ENCODE measurements around the gene CPN2. TPM values are rescaled to one million over a fixed set of nuclear protein-coding genes. Genes with fewer than 3 reads are reported as not detected.

The CPN2 gene
- total RNA-seq, 1 experiment from 2014 or later: not detected

- Histone ChIP-seq H3K36me3 (no peaks in the 10 kb centered on the region), H3K27me3 (replicated peaks) (no peaks in the 10 kb centered on the region; the same call in 1 of the 2 replicates), H3K9me3 (replicated peaks) (no peaks in the 10 kb centered on the region; the same call in 1 of the 2 replicates), H3K4me3 (peak overlapping the region; percentile 45), H3K27ac (peak overlapping the region; percentile 14; the same call in 1 of the 2 replicates), H3K4me1 (replicated peaks) (peaks cover 17% of the 10 kb centered on the region)
- DNase-seq (ENCODE audit: low read depth in 1 of 2, low spot score in 2 of 2): peak; percentile 73 to 85
These were observed 35.8 kb downstream of the CPN2 start for GRCh38 chr3:194315088-194315964.

GRCh38 chr3:194314388-194315068, 36.6 kb downstream of the CPN2 start:
- Histone ChIP-seq H3K27me3 (replicated peaks) (no peaks in the 10 kb centered on the region; the same call in 1 of the 2 replicates), H3K9me3 (replicated peaks) (no peaks in the 10 kb centered on the region; the same call in 1 of the 2 replicates), H3K4me3 (no peak overlapping the region), H3K4me1 (replicated peaks) (peaks cover 17% of the 10 kb centered on the region), H3K27ac (no peak overlapping the region), H3K36me3 (no peaks in the 10 kb centered on the region)
- DNase-seq (ENCODE audit: low read depth in 1 of 2, low spot score in 2 of 2): no peak

DNA sequence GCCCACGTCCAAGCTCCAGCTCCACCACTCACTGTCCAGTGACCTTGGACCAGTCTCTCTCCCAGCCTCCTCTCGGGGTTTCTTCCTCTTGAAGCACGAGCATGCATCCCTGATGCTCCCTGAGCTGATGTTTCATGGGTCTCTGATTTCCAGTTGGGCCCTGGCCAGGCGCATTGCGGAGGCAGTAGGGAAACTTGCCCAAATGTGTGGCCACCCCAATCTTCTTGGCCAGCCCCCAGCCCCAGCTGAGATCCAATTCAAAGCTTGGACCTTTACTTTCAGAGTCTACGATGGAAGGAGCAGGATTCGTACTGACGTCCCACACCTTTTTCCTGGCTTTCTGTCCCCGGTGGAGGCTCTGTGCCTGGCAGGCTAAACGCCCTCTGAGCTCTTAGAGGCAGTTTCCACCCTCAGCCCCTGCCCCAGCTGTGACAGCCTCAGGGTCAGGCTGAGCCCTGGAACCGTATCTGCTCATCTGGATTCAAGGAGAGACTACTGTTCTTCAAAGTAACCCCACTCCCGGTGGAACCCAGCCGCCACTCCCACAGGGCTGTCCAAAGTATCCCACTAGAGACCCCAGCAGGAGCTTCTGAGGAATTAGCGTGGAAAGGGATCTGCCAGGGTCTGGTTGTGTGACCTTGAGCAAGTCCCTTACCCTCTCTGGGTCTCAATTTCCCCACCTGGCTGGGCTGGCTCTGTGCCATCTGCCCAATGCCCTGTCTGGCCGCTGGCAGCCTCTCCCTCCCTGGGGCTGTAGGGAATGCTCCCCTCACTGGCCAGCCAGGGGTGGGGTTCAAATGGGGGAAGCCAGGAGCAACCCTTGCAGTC, 37.4 kb downstream of the CPN2 start:
- DNase-seq (ENCODE audit: low read depth in 1 of 2, low spot score in 2 of 2): no peak
- no peak overlapping the region for H3K4me3 ChIP-seq
- H3K27me3 ChIP-seq (replicated peaks): no peaks in the 10 kb centered on the region; the same call in 1 of the 2 replicates
- no peak overlapping the region for H3K27ac ChIP-seq
- H3K4me1 ChIP-seq (replicated peaks): peaks cover 17% of the 10 kb centered on the region
- no peaks in the 10 kb centered on the region for H3K9me3 ChIP-seq (replicated peaks)
- H3K36me3 ChIP-seq: no peaks in the 10 kb centered on the region

GRCh38 chr3:194312743-194313281, 38.3 kb downstream of the CPN2 start:
- no peak for DNase-seq (ENCODE audit: low read depth in 1 of 2, low spot score in 2 of 2)
- no peaks in the 10 kb centered on the region for H3K36me3 ChIP-seq
- H3K9me3 ChIP-seq (replicated peaks): no peaks in the 10 kb centered on the region
- H3K27me3 ChIP-seq (replicated peaks): no peaks in the 10 kb centered on the region; the same call in 1 of the 2 replicates
- H3K4me3 ChIP-seq: no peak overlapping the region
- H3K4me1 ChIP-seq (replicated peaks): peaks cover 17% of the 10 kb centered on the region
- no peak overlapping the region for H3K27ac ChIP-seq

GRCh38 chr3:194312186-194312742, 38.9 kb downstream of the CPN2 start:
- H3K4me1 ChIP-seq (replicated peaks): peaks cover 17% of the 10 kb centered on the region
- DNase-seq (ENCODE audit: low read depth in 1 of 2, low spot score in 2 of 2): no peak
- no peaks in the 10 kb centered on the region for H3K36me3 ChIP-seq
- H3K4me3 ChIP-seq: no peak overlapping the region
- no peaks in the 10 kb centered on the region for H3K9me3 ChIP-seq (replicated peaks)
- H3K27me3 ChIP-seq (replicated peaks): no peaks in the 10 kb centered on the region; the same call in 1 of the 2 replicates
- no peak overlapping the region for H3K27ac ChIP-seq

- H3K4me1 ChIP-seq (replicated peaks): peaks cover 16% of the 10 kb centered on the region
- H3K27me3 ChIP-seq (replicated peaks): no peaks in the 10 kb centered on the region; the same call in 1 of the 2 replicates
These were observed 40.1 kb downstream of the CPN2 start for GRCh38 chr3:194311000-194311399.

DNA sequence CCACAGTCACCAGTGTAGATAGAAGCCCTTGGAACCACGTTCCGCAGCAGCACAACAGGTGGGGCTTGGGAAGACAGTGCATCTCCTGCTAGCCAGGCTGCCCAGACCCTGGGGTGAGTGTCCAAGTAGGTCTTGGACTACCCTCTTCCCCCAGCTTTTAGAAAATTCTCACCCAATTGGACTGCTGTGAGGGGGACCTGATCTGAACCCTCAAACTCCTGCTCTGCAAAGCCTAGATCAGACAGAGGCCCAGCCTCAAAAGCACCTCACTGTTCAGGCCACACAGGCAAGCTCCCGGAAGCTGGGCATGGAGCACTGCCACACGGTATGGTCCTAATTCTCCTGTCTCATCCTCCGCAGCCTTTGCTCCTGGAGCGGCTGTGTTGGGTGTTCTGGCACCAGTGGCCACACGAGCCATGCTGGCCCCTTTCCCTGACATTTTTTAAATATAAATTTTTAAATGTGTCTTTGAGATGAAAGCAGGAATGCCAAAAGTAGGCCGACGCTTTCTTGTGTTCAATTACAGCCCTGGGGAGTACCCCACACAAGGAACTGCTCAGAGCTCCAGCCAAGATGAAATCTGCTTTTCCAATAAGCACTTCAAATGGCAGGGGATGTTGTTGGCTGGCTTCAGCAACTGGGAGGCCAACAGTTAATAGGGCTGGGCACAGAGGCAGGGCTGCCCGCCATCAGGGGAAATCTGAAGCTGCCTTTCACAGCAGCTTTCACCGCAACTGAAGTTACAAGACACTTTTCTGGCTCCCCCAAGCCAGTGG, 40.9 kb downstream of the CPN2 start:
- H3K4me1 ChIP-seq (replicated peaks): peaks cover 8% of the 10 kb centered on the region
- no peaks in the 10 kb centered on the region for H3K9me3 ChIP-seq (replicated peaks)
- no peak overlapping the region for H3K4me3 ChIP-seq
- no peaks in the 10 kb centered on the region for H3K36me3 ChIP-seq
- H3K27ac ChIP-seq: no peak overlapping the region
- no peak for DNase-seq (ENCODE audit: low read depth in 1 of 2, low spot score in 2 of 2)
- H3K27me3 ChIP-seq (replicated peaks): no peaks in the 10 kb centered on the region; the same call in 1 of the 2 replicates

More at GRCh38 chr3:194311000-194311399, 40.1 kb downstream of the CPN2 start:
- H3K27ac ChIP-seq: no peak overlapping the region
- H3K4me3 ChIP-seq: no peak overlapping the region
- no peaks in the 10 kb centered on the region for H3K9me3 ChIP-seq (replicated peaks)
- DNase-seq (ENCODE audit: low read depth in 1 of 2, low spot score in 2 of 2): no peak
- H3K36me3 ChIP-seq: no peaks in the 10 kb centered on the region

DNA sequence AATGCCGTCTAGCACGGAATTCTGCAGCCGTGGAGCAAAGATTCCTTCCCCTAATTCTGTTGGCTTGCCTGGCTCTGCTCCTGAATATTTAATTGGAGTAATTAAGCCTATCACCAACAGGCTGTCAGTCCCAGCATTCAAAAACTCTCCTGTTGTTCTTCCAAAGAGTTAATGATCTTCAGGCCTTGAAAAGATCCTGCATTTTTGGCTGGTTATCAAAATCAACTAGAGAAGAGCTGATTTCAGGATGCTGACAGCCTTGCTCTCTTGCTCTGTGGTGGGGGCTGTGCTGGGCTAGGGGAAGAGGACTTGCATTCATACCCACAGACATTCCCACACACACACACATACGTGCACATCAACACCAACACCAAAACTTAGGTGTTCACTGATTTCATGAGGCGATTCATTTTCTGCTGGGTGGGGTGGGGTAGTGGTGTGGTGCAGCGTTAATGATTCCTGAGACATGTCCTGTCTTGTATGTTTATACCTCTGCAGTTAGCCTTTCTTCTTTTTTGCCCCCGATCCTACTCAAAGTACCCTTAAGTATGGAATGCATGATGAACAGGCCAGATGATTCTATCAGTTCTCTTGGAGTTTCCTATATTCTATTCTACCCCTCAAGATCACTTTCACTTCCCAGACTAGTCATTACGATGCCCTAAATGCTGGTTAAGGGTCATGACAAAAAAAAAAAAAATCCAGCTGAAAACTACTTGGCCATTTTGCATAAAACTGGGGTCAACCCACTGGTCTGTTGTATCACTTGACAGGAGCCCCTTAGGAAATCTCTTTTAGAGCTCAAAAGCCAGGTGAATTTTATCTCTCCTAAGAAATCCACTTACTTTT, 42.3 kb downstream of the CPN2 start:
- Histone ChIP-seq H3K4me3 (no peak overlapping the region), H3K27me3 (replicated peaks) (no peaks in the 10 kb centered on the region)

GRCh38 chr3:194307849-194308248, 43.3 kb downstream of the CPN2 start:
- H3K4me1 ChIP-seq (replicated peaks): peaks cover 2% of the 10 kb centered on the region; the same call in 1 of the 2 replicates
- H3K4me3 ChIP-seq: no peak overlapping the region
- no peak for DNase-seq (ENCODE audit: low read depth in 1 of 2, low spot score in 2 of 2)
- H3K36me3 ChIP-seq: no peaks in the 10 kb centered on the region
- no peaks in the 10 kb centered on the region for H3K9me3 ChIP-seq (replicated peaks)
- no peaks in the 10 kb centered on the region for H3K27me3 ChIP-seq (replicated peaks)
- H3K27ac ChIP-seq: no peak overlapping the region

More for the DNA sequence above, 42.3 kb downstream of the CPN2 start:
- no peak overlapping the region for H3K27ac ChIP-seq
- no peaks in the 10 kb centered on the region for H3K36me3 ChIP-seq
- H3K9me3 ChIP-seq (replicated peaks): no peaks in the 10 kb centered on the region
- H3K4me1 ChIP-seq (replicated peaks): peaks cover 4% of the 10 kb centered on the region; the same call in 1 of the 2 replicates
- DNase-seq (ENCODE audit: low read depth in 1 of 2, low spot score in 2 of 2): no peak

GRCh38 chr3:194306771-194307640, 44.1 kb downstream of the CPN2 start:
- no peaks in the 10 kb centered on the region for H3K9me3 ChIP-seq (replicated peaks)
- H3K27ac ChIP-seq: no peak overlapping the region
- H3K4me1 ChIP-seq (replicated peaks): no peaks in the 10 kb centered on the region
- no peak overlapping the region for H3K4me3 ChIP-seq
- DNase-seq (ENCODE audit: low read depth in 1 of 2, low spot score in 2 of 2): no peak
- no peaks in the 10 kb centered on the region for H3K36me3 ChIP-seq
- no peaks in the 10 kb centered on the region for H3K27me3 ChIP-seq (replicated peaks)

- Histone ChIP-seq H3K9me3 (replicated peaks) (no peaks in the 10 kb centered on the region), H3K27me3 (replicated peaks) (no peaks in the 10 kb centered on the region), H3K4me3 (no peak overlapping the region), H3K4me1 (replicated peaks) (no peaks in the 10 kb centered on the region), H3K36me3 (no peaks in the 10 kb centered on the region), H3K27ac (no peak overlapping the region)
- no peak for DNase-seq (ENCODE audit: low read depth in 1 of 2, low spot score in 2 of 2)
These were observed 44.9 kb downstream of the CPN2 start for GRCh38 chr3:194306109-194306686.
